GM12878 (cell line): ENCODE results near the gene ZYX. TPM values are rescaled to one million over a fixed set of nuclear protein-coding genes. Genes with fewer than 3 reads are reported as not detected.
"Not testable (repeated sequence)": the region's sequence is repeated elsewhere in the genome, so short reads cannot be mapped to it uniquely, and the experiment has no call there.

Experiments
- ATAC-seq: fragments of 200-7000 bp; cut with Tn5 transposase; 3 replicates; pipeline ENCODE4 v1.9.1; 2020; ENCODE audit warnings: mild to moderate bottlenecking, moderate library complexity
- BruUV-seq: library from RNA; stranded (reverse); fragments of 400-500 nt; replicated peaks from 2 replicates; lab custom pipeline; 2021; lab: Mats Ljungman, UMichigan
- CTCF ChIA-PET: fragments of 300-600 bp; sonication (Branson Sonifier 250); formaldehyde crosslinking; extraction: SDS; loops from one replicate; lab custom pipeline; 2021; ENCODE audit warnings: inconsistent platforms; lab: Yijun Ruan, JAX
- POLR2A ChIA-PET: fragments of 350-600 bp; formaldehyde crosslinking; extraction: SDS; loops from one replicate; lab custom pipeline; 2021; ENCODE audit warnings: inconsistent platforms; lab: Charles Lee
- RAD21 ChIA-PET: fragments of 300-600 bp; sonication (Branson Sonifier 250); formaldehyde crosslinking; loops from one replicate; lab custom pipeline; 2023; ENCODE audit warnings: antibody characterized with exemption; ENCODE audit not compliant: unreplicated experiment; lab: Charles Lee
- SMC1A ChIA-PET: fragments of 300-600 bp; sonication (Branson Sonifier 250); formaldehyde crosslinking; loops from one replicate; lab custom pipeline; 2023; ENCODE audit not compliant: unreplicated experiment, uncharacterized antibody; lab: Charles Lee
- DNase-seq: peaks from one replicate; pipeline ENCODE4 v3.0.0-alpha.2; 2011; ENCODE audit warnings: low read depth, low spot score
- FAIRE-seq: peaks from 3 replicates; lab custom pipeline; 2011; peaks lifted over from hg19 to GRCh38; lab: Jason Lieb, UNC
- H2AFZ ChIP-seq: 2 replicates; pipeline ENCODE4 v1.6.0; 2011; ENCODE audit warnings: low read depth, low read length, control low read depth; ENCODE audit not compliant: control insufficient read depth
- H3K27ac ChIP-seq: 2 replicates; pipeline ENCODE4 v1.5.1; 2011; ENCODE audit warnings: control low read depth; ENCODE audit not compliant: control insufficient read depth, insufficient read depth
- H3K27me3 ChIP-seq, 2 experiments: replicated peaks in 1 of 2; 2 replicates each; pipeline versions ENCODE4 v1.6.0 to v1.6.1; 2011; ENCODE audit warnings: low read length in 1 of 2; ENCODE audit not compliant: control insufficient read depth in 2 of 2, insufficient read depth in 2 of 2
- H3K36me3 ChIP-seq, 2 experiments: 2 replicates each; pipeline ENCODE4 v1.5.1; 2011; ENCODE audit warnings: low read length in 1 of 2; ENCODE audit not compliant: control insufficient read depth in 2 of 2, insufficient read depth in 2 of 2
- H3K4me1 ChIP-seq: 2 replicates; pipeline ENCODE4 v1.6.1; 2011; ENCODE audit warnings: mild to moderate bottlenecking, low read length, moderate library complexity, mixed read lengths; ENCODE audit not compliant: control insufficient read depth, insufficient read depth
- H3K4me2 ChIP-seq: 2 replicates; pipeline ENCODE4 v1.6.0; 2011; ENCODE audit warnings: control low read depth; ENCODE audit not compliant: control insufficient read depth, insufficient read depth
- H3K4me3 ChIP-seq: fragments of 200-600 bp; sonication (generic); 2 replicates; pipeline ENCODE4 v1.5.1; 2016
- H3K79me2 ChIP-seq: 2 replicates; pipeline ENCODE4 v1.6.0; 2011; ENCODE audit warnings: low read length; ENCODE audit not compliant: control insufficient read depth, insufficient read depth
- H3K9ac ChIP-seq: 2 replicates; pipeline ENCODE4 v1.8.0; 2011; ENCODE audit warnings: low read length, control low read depth, mixed read lengths; ENCODE audit not compliant: control insufficient read depth, insufficient read depth
- H3K9me3 ChIP-seq: replicated peaks from 3 replicates; pipeline ENCODE4 v1.5.1; 2011; ENCODE audit warnings: mild to moderate bottlenecking, low read length; ENCODE audit not compliant: control insufficient read depth, insufficient read depth
- H4K20me1 ChIP-seq: 2 replicates; pipeline ENCODE4 v1.6.0; 2011; ENCODE audit not compliant: control insufficient read depth, insufficient read depth
- EGR1 ChIP-seq, 2 experiments: IDR thresholded peaks; 1 replicate in 1 of 2; 2 replicates in 1 of 2; pipeline ENCODE4 v1.6.1; 2011 to 2012; ENCODE audit warnings: low read depth in 2 of 2, low read length in 2 of 2, borderline replicate concordance in 1 of 2, mild to moderate bottlenecking in 1 of 2, moderate library complexity in 1 of 2
- IRF4 ChIP-seq: IDR thresholded peaks from 2 replicates; pipeline ENCODE4 v1.6.1; 2011; ENCODE audit warnings: low read depth, low read length
- MTA3 ChIP-seq: IDR thresholded peaks from 2 replicates; pipeline ENCODE4 v1.6.1; 2012; ENCODE audit warnings: low read length, inconsistent platforms, borderline replicate concordance
- NFYA ChIP-seq: IDR thresholded peaks from 2 replicates; pipeline ENCODE4 v1.6.1; 2011; ENCODE audit warnings: low read depth, mild to moderate bottlenecking, low read length, improper control_type of control experiment, borderline replicate concordance
- NR2F1 ChIP-seq: fragments of 450-650 bp; conservative IDR thresholded peaks from 2 replicates; pipeline ENCODE4 v1.6.1; 2017; ENCODE audit warnings: mild to moderate bottlenecking
- RELA ChIP-seq: fragments of 450-650 bp; IDR thresholded peaks from 2 replicates; pipeline ENCODE4 v1.8.0; 2014; ENCODE audit warnings: borderline replicate concordance; ENCODE audit not compliant: partially characterized antibody
- SREBF1 ChIP-seq: IDR thresholded peaks from 2 replicates; pipeline ENCODE4 v1.6.1; 2012; ENCODE audit warnings: mild to moderate bottlenecking, low read length
- WRNIP1 ChIP-seq: IDR thresholded peaks from 2 replicates; pipeline ENCODE4 v1.6.1; 2011; ENCODE audit warnings: low read depth, low read length, improper control_type of control experiment, borderline replicate concordance
- WGBS: methylation state at CpG from one replicate; pipeline ENCODE4 v1.1.6; 2016; ENCODE audit warnings: low lambda C conversion rate; ENCODE audit not compliant: insufficient replicate concordance, insufficient coverage; ENCODE audit errors: missing lambda C conversion rate; 5-methylcytosine and 5-hydroxymethylcytosine counted together
- in situ Hi-C: fragments of 300-500 bp; cut with MboI; formaldehyde crosslinking; loops from 9 replicates; pipeline ENCODE4 v1.14.3; 2018; ENCODE audit warnings: mixed read lengths
- intact Hi-C: fragments of 100-400 bp; cut with micrococcal nuclease; formaldehyde crosslinking; loops from one replicate; pipeline ENCODE4 v1.14.2; 2022; ENCODE audit not compliant: unreplicated experiment
- polyA plus RNA-seq, 11 experiments: library from polyadenylated mRNA; depleted of rRNA in 4 of 11; unstranded in 6 of 11; stranded (reverse) in 5 of 11; fragments of >200 nt; fragmentation: Nextera tagmentation in 4 of 11; fragmentation: Illumina TruSeq in 1 of 11; extraction: Ambion mirVana in 4 of 11; extraction: Trizol in 1 of 11; gene quantifications; 1 replicate in 1 of 11; 2 replicates in 10 of 11; pipeline versions ENCODE4 v1.2.1 to v1.2.3, GENCODE V29; 2011 to 2016; ENCODE audit warnings: inconsistent platforms in 2 of 11, missing spikeins in 2 of 11, low read depth in 1 of 11
- total RNA-seq, 4 experiments: library from RNA; depleted of rRNA in 3 of 4; stranded (reverse); fragments of >200 nt in 3 of 4; fragmentation: Illumina TruSeq in 1 of 4; extraction: Trizol in 1 of 4; gene quantifications; 2 replicates each; pipeline versions ENCODE4 v1.2.1 to v1.2.3, GENCODE V29; 2013 to 2021
- TF ChIP-seq, protein P1 (sequence below): IDR thresholded peaks from 2 replicates; pipeline ENCODE4 v1.6.1; 2012; ENCODE audit warnings: mild to moderate bottlenecking, low read depth, low read length

The ZYX gene
- total and polyA plus RNA-seq, 10 of the 15 experiments (the other 5 are each of a cell fraction or from before 2014, with no cell fraction given), result 2.1 to 100 (median 27.6) TPM

GRCh38 chr7:143419880-143420279 lies 38.7 kb downstream of the ZYX start:
- DNase-seq (no peak), ATAC-seq (no peak), FAIRE-seq (no peak)
- Histone ChIP-seq H3K4me2 (no peak overlapping the region), H3K36me3 (no peaks in the 10 kb centered on the region), H3K79me2 (no peaks in the 10 kb centered on the region), H2AFZ (no peak overlapping the region), H4K20me1 (no peaks in the 10 kb centered on the region), H3K27ac (no peak overlapping the region), H3K4me3 (no peak overlapping the region), H3K9ac (no peak overlapping the region), H3K27me3 (no peaks in the 10 kb centered on the region), H3K4me1 (no peaks in the 10 kb centered on the region), H3K9me3 (no peaks in the 10 kb centered on the region)
- no TSS peak for BruUV-seq
- WGBS, result 49% methylated on average over 4 of the region's 4 CpGs
- TF ChIP-seq NR2F1, result no peak
- no peak for TF ChIP-seq SREBF1
- TF ChIP-seq RELA, result no peak
- TF ChIP-seq EGR1 (IDR thresholded peaks at IDR 0.05; ENCODE audit: borderline replicate concordance in 1 of 2, low read depth in 2 of 2, low read length in 2 of 2), result no peak
- no peak for TF ChIP-seq NFYA
- no peak for TF ChIP-seq IRF4
- TF ChIP-seq, protein P1, sequence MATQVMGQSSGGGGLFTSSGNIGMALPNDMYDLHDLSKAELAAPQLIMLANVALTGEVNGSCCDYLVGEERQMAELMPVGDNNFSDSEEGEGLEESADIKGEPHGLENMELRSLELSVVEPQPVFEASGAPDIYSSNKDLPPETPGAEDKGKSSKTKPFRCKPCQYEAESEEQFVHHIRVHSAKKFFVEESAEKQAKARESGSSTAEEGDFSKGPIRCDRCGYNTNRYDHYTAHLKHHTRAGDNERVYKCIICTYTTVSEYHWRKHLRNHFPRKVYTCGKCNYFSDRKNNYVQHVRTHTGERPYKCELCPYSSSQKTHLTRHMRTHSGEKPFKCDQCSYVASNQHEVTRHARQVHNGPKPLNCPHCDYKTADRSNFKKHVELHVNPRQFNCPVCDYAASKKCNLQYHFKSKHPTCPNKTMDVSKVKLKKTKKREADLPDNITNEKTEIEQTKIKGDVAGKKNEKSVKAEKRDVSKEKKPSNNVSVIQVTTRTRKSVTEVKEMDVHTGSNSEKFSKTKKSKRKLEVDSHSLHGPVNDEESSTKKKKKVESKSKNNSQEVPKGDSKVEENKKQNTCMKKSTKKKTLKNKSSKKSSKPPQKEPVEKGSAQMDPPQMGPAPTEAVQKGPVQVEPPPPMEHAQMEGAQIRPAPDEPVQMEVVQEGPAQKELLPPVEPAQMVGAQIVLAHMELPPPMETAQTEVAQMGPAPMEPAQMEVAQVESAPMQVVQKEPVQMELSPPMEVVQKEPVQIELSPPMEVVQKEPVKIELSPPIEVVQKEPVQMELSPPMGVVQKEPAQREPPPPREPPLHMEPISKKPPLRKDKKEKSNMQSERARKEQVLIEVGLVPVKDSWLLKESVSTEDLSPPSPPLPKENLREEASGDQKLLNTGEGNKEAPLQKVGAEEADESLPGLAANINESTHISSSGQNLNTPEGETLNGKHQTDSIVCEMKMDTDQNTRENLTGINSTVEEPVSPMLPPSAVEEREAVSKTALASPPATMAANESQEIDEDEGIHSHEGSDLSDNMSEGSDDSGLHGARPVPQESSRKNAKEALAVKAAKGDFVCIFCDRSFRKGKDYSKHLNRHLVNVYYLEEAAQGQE, result no peak
- TF ChIP-seq WRNIP1, result no peak
- TF ChIP-seq MTA3, result no peak
- ChIA-PET SMC1A (no interaction called here), POLR2A (no interaction called here), CTCF (interaction anchor here (1.6 kb wide), 1 partner anchor 179 kb away, joined by 6 read pairs; no protein-coding TSS in a partner anchor), RAD21 (no interaction called here)
- in situ Hi-C loops, result loop anchor here (10.0 kb wide), 1 partner anchor 405 kb away; no protein-coding TSS in a partner anchor
- intact Hi-C loops, result loop anchor here (10.0 kb wide), 1 partner anchor 415 kb away; no protein-coding TSS in a partner anchor

- BruUV-seq, H3K79me2 ChIP-seq, H3K4me3 ChIP-seq, FAIRE-seq, H3K36me3 ChIP-seq, ATAC-seq, in situ Hi-C loops, H4K20me1 ChIP-seq, DNase-seq, H3K4me2 ChIP-seq, H3K27ac ChIP-seq, H3K27me3 ChIP-seq, POLR2A ChIA-PET, intact Hi-C loops, H3K9ac ChIP-seq, RAD21 ChIA-PET, H3K9me3 ChIP-seq, H3K4me1 ChIP-seq, H2AFZ ChIP-seq: not testable (repeated sequence)
- whole genome bisulfite sequencing, result 38% methylated on average over 3 of the region's 3 CpGs
- ChIA-PET SMC1A (interaction anchor here (1.1 kb wide), 1 partner anchor 15 kb away, joined by 3 read pairs; no protein-coding TSS in a partner anchor), CTCF (interaction anchor here (1.6 kb wide), 1 partner anchor 180 kb away, joined by 6 read pairs; no protein-coding TSS in a partner anchor)
Observed at GRCh38 chr7:143420624-143421023, 39.5 kb downstream of the ZYX start.
